Gastroesophageal sphincter (tissue), 4 donors: Measurements from ENCODE around the gene HNF4A. TPM values are rescaled to one million over a fixed set of nuclear protein-coding genes. Genes with fewer than 3 reads are reported as not detected.

Experiments used
- ATAC-seq: fragments of 150-250 bp; one replicate; pipeline ENCODE4 v1.9.1; 2016; ENCODE audit warnings: mild to moderate bottlenecking, moderate library complexity
- H3K27ac ChIP-seq, 4 donors: fragments of 200-600 bp; sonication (generic) in 3 of 4; 1 replicate in 3 of 4; 2 replicates in 1 of 4; pipeline ENCODE4 v1.5.1; 2016 to 2019
- H3K27me3 ChIP-seq: fragments of 200-600 bp; sonication (generic); one replicate; pipeline ENCODE4 v1.5.1; 2019
- H3K36me3 ChIP-seq, 2 donors: fragments of 200-600 bp; sonication (generic); one replicate each; pipeline ENCODE4 v1.5.1; 2019; ENCODE audit warnings: control low read depth in 1 of 2
- H3K4me1 ChIP-seq, 3 donors: fragments of 200-600 bp; sonication (generic); 1 replicate in 2 of 3; 2 replicates in 1 of 3; pipeline ENCODE4 v1.5.1; 2016 to 2019; ENCODE audit warnings: control low read depth in 2 of 3
- H3K4me3 ChIP-seq, 2 donors: fragments of 200-600 bp; sonication (generic); one replicate each; pipeline ENCODE4 v1.5.1; 2019; ENCODE audit warnings: mild to moderate bottlenecking in 1 of 2, moderate library complexity in 1 of 2
- H3K9me3 ChIP-seq, 3 donors: fragments of 200-600 bp; sonication (generic); one replicate each; pipeline ENCODE4 v1.5.1; 2017 to 2019; ENCODE audit warnings: control low read depth in 2 of 3
- EP300 ChIP-seq: sonication (generic); formaldehyde crosslinking; IDR thresholded peaks from one replicate; pipeline ENCODE4 v1.6.1; 2017; ENCODE audit warnings: antibody characterized with exemption, mild to moderate bottlenecking
- POLR2A ChIP-seq, 2 donors: fragments of 450-650 bp; IDR thresholded peaks; one replicate each; pipeline ENCODE4 v1.6.1; 2017; ENCODE audit warnings: antibody characterized with exemption in 2 of 2, mild to moderate bottlenecking in 2 of 2, moderate library complexity in 1 of 2
- POLR2AphosphoS5 ChIP-seq: sonication (generic); formaldehyde crosslinking; IDR thresholded peaks from one replicate; pipeline ENCODE4 v1.6.1; 2017; ENCODE audit warnings: antibody characterized with exemption
- WGBS, 2 donors: methylation state at CpG; one replicate each; pipeline ENCODE4 v1.1.5; 2018; ENCODE audit warnings: low coverage in 1 of 2; 5-methylcytosine and 5-hydroxymethylcytosine counted together
- total RNA-seq, 4 donors: library from RNA; depleted of rRNA; stranded (reverse); fragments of >200 nt; gene quantifications; one replicate each; pipeline ENCODE4 v1.1.0, GENCODE V29; 2016
- TF ChIP-seq, protein P1 (sequence below), 4 experiments: fragments of 200-600 bp in 2 of 4; fragments of 450-650 bp in 2 of 4; sonication (generic) in 1 of 4; IDR thresholded peaks; one replicate each; pipeline ENCODE4 v1.5.1; 2017 to 2019; ENCODE audit warnings: antibody characterized with exemption in 4 of 4, mild to moderate bottlenecking in 2 of 4, moderate library complexity in 2 of 4

Gene HNF4A
- total RNA-seq, 4 donors from 2014 or later: not detected

DNA sequence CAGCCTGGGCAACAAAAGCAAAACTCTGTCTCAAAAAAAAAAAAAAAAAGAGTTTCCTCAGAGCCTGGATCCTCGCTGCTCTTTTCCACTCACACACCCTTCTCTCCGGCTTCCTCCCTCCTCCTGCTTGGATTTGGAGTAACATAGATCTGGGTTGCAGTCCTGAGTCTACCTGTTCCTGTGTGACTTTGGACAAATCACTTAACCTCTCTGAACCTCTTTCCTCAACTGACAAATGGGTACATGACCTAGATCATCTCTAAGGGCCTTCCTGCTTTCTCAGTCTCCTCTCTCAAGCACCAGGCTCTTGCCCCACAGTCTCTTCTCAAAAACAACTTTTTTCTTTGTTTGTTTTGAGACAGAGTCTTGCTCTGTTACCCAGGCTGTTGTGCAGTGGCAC is 24.3 kb upstream of the HNF4A start:
- WGBS, 2 donors: 68 to 71% methylated on average over 2 of the region's 2 CpGs

DNA sequence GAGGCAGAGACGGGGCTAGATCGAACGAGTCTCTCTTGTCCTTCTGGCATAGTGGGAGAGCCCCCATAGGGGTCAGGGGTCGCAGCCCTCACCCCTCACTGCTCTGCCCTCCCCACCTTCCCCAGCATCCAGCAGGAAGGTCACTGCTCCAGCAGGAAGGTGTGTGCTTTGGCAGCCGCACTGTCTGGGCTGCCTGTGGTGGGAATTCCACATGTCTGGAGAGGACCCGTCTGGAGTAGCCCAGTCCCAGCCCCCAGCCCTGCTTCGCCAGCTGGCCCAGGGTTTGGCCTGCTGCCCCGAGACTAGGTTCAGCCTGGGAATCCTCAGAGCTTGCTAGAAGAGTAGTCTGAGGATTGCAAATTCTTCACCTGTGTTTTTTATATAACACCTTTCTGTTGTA is 21.2 kb upstream of the HNF4A start:
- no peaks in the 10 kb centered on the region for H3K36me3 ChIP-seq
- H3K4me3 ChIP-seq: no peak overlapping the region
- no peaks in the 10 kb centered on the region for H3K4me1 ChIP-seq
- no peaks in the 10 kb centered on the region for H3K9me3 ChIP-seq
- no peak for ATAC-seq
- 18 to 19% methylated on average over 2 to 8 of the region's 8 CpGs for WGBS, 2 donors
- peaks cover 65% of the 10 kb centered on the region for H3K27me3 ChIP-seq
- H3K27ac ChIP-seq: no peak overlapping the region
- TF ChIP-seq, protein P1, sequence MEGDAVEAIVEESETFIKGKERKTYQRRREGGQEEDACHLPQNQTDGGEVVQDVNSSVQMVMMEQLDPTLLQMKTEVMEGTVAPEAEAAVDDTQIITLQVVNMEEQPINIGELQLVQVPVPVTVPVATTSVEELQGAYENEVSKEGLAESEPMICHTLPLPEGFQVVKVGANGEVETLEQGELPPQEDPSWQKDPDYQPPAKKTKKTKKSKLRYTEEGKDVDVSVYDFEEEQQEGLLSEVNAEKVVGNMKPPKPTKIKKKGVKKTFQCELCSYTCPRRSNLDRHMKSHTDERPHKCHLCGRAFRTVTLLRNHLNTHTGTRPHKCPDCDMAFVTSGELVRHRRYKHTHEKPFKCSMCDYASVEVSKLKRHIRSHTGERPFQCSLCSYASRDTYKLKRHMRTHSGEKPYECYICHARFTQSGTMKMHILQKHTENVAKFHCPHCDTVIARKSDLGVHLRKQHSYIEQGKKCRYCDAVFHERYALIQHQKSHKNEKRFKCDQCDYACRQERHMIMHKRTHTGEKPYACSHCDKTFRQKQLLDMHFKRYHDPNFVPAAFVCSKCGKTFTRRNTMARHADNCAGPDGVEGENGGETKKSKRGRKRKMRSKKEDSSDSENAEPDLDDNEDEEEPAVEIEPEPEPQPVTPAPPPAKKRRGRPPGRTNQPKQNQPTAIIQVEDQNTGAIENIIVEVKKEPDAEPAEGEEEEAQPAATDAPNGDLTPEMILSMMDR (IDR thresholded peaks at IDR 0.05): no peak
- no peak for TF ChIP-seq POLR2A (IDR thresholded peaks at IDR 0.05)
- TF ChIP-seq POLR2AphosphoS5: no peak
- no peak for TF ChIP-seq EP300

More for the DNA sequence above, 24.3 kb upstream of the HNF4A start:
- Histone ChIP-seq H3K27me3 (peaks cover 65% of the 10 kb centered on the region), H3K27ac (no peak overlapping the region), H3K4me1 (peaks cover 0 to 7% (median 3%) of the 10 kb centered on the region in 3 donors), H3K9me3 (no peaks in the 10 kb centered on the region), H3K36me3 (no peaks in the 10 kb centered on the region), H3K4me3 (no peak overlapping the region)
- TF ChIP-seq POLR2AphosphoS5 (no peak), POLR2A (IDR thresholded peaks at IDR 0.05) (no peak), EP300 (no peak)
- TF ChIP-seq, protein P1 (IDR thresholded peaks at IDR 0.05): no peak
- ATAC-seq: no peak

DNA sequence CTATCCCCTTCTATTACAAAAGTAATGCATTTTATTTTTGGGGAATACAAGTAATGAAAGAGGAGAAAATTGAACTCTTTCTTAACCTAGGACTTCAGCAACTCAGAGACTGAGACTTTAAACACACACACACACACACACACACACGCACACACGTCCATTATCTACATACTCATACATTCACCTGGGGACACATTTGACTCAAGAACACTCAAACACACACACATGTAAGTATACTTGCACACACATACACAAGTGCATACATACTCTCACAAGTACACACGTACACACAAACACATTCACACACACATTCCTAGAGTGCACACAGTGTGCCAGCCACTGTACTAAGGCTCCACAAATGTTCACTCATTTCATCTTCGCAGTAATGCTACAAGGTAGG is 20.8 kb upstream of the HNF4A start:
- WGBS, 2 donors: 73 to 77% methylated on average over 3 of the region's 4 CpGs
- no peak overlapping the region for H3K27ac ChIP-seq
- no peak overlapping the region for H3K4me3 ChIP-seq
- TF ChIP-seq EP300: no peak
- no peak for TF ChIP-seq POLR2AphosphoS5
- no peak for TF ChIP-seq POLR2A (IDR thresholded peaks at IDR 0.05)
- TF ChIP-seq, protein P1 (IDR thresholded peaks at IDR 0.05): no peak
- H3K27me3 ChIP-seq: peaks cover 64% of the 10 kb centered on the region
- ATAC-seq: no peak
- no peaks in the 10 kb centered on the region for H3K36me3 ChIP-seq
- no peaks in the 10 kb centered on the region for H3K4me1 ChIP-seq
- H3K9me3 ChIP-seq: no peaks in the 10 kb centered on the region

DNA sequence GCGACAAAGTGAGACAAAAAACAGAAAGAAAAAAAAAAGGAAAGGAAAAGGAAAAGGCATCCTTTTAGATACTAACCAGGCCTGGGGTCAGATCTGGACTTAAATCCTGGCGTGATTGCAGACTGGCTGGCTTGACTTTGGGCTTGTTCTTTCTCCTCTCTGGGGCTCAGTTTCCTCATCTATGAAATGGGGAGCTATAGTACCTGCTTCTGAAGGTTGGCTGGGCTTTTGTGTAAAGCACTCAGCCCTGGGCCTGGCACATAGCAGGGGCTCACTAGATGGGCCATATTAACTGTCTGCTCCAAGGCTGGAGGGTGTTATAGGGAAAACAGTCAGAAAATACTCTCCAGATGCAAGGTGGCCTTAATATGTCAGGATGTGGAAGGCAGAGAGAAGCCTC is 19.8 kb upstream of the HNF4A start:
- H3K27ac ChIP-seq: no peak overlapping the region

DNA sequence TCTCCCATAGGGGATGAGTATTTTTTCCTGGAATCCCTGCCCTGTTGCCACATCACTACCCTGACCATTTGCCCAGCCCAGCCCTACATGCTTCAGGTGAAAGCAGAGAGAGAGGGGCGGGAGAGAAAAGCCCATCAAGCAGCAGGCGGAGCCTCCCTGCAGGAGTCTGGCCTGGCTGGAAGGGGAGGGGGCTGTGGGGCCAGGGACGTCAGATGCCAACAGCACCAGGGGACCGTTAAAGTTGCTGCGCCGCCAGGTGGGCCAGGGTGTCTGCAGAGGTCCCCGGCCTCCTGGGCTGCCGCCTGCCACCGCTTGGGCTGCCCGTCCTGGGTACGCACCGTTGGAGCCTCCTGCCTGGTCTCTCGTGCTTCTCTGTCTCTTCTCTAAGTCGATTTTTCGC is 19.4 kb upstream of the HNF4A start:
- Histone ChIP-seq H3K9me3 (no peaks in the 10 kb centered on the region), H3K4me3 (no peak overlapping the region), H3K4me1 (no peaks in the 10 kb centered on the region), H3K27ac (no peak overlapping the region), H3K36me3 (no peaks in the 10 kb centered on the region), H3K27me3 (peaks cover 52% of the 10 kb centered on the region)
- no peak for ATAC-seq
- TF ChIP-seq POLR2AphosphoS5 (no peak), POLR2A (IDR thresholded peaks at IDR 0.05) (no peak), EP300 (no peak)
- TF ChIP-seq, protein P1 (IDR thresholded peaks at IDR 0.05): no peak
- WGBS, 2 donors: 23 to 25% methylated on average over 4 to 8 of the region's 15 CpGs

More for the DNA sequence above, 19.8 kb upstream of the HNF4A start:
- no peaks in the 10 kb centered on the region for H3K9me3 ChIP-seq
- H3K27me3 ChIP-seq: peaks cover 56% of the 10 kb centered on the region
- no peak for ATAC-seq
- 80 to 91% methylated on average over 1 of the region's 2 CpGs for WGBS, 2 donors
- no peak overlapping the region for H3K4me3 ChIP-seq
- H3K4me1 ChIP-seq: no peaks in the 10 kb centered on the region
- TF ChIP-seq POLR2AphosphoS5: no peak
- TF ChIP-seq, protein P1 (IDR thresholded peaks at IDR 0.05): no peak
- TF ChIP-seq EP300: no peak
- TF ChIP-seq POLR2A (IDR thresholded peaks at IDR 0.05): no peak
- no peaks in the 10 kb centered on the region for H3K36me3 ChIP-seq
